H1 (cell line): ENCODE measurements around the gene MIER3. TPM values are rescaled to one million over a fixed set of nuclear protein-coding genes. Genes with fewer than 3 reads are reported as not detected.

ENCODE experiments used
- CTCF ChIA-PET: fragments of 300-600 bp; sonication (Branson Sonifier 250); formaldehyde crosslinking; loops from one replicate; lab custom pipeline; 2021; ENCODE audit not compliant: partially characterized antibody; lab: Charles Lee
- POLR2A ChIA-PET: fragments of 300-600 bp; sonication (Branson Sonifier 250); formaldehyde crosslinking; loops from one replicate; lab custom pipeline; 2021; ENCODE audit warnings: inconsistent platforms; ENCODE audit not compliant: partially characterized antibody; lab: Charles Lee
- DNase-seq, 2 experiments: peaks; one replicate each; pipeline versions ENCODE4 v3.0.0 to v3.0.0-alpha.2; 2010 to 2022; ENCODE audit warnings: low spot score in 2 of 2, low read depth in 1 of 2, mixed read lengths in 1 of 2
- FAIRE-seq: peaks from 2 replicates; lab custom pipeline; 2011; peaks lifted over from hg19 to GRCh38; lab: Jason Lieb, UNC
- H2AFZ ChIP-seq: 2 replicates; pipeline ENCODE4 v1.8.1; 2012; ENCODE audit warnings: low read length, inconsistent platforms
- H2AK5ac ChIP-seq: 2 replicates; pipeline ENCODE4 v1.6.1; 2013; ENCODE audit warnings: low read depth, low read length
- H2BK120ac ChIP-seq: replicated peaks from 2 replicates; pipeline ENCODE3; 2013; ENCODE audit warnings: low read depth, low read length, inconsistent platforms
- H2BK12ac ChIP-seq: 2 replicates; pipeline ENCODE4 v1.6.1; 2013; ENCODE audit warnings: low read depth, low read length
- H2BK15ac ChIP-seq: 2 replicates; pipeline ENCODE4 v1.6.1; 2013; ENCODE audit warnings: low read length
- H2BK20ac ChIP-seq: 2 replicates; pipeline ENCODE4 v1.6.1; 2013; ENCODE audit warnings: low read length
- H2BK5ac ChIP-seq: 2 replicates; pipeline ENCODE4 v1.6.1; 2013; ENCODE audit warnings: low read depth, low read length
- H3K14ac ChIP-seq: 2 replicates; pipeline ENCODE4 v1.6.1; 2013; ENCODE audit warnings: inconsistent platforms; ENCODE audit not compliant: insufficient read length
- H3K18ac ChIP-seq: 2 replicates; pipeline ENCODE4 v1.6.1; 2013; ENCODE audit warnings: low read length; ENCODE audit errors: extremely low read depth
- H3K23ac ChIP-seq: 2 replicates; pipeline ENCODE4 v1.6.1; 2013; ENCODE audit warnings: inconsistent platforms; ENCODE audit not compliant: insufficient read length
- H3K23me2 ChIP-seq: 2 replicates; pipeline ENCODE4 v1.6.1; 2013; ENCODE audit warnings: low read depth, low read length
- H3K27ac ChIP-seq: 2 replicates; pipeline ENCODE4 v1.6.1; 2011; ENCODE audit warnings: low read depth, low read length, inconsistent platforms
- H3K27me3 ChIP-seq, 4 experiments: replicated peaks in 1 of 4; 1 replicate in 1 of 4; 2 replicates in 3 of 4; pipeline versions ENCODE4 v1.6.1 to v1.8.1; 2011 to 2013; ENCODE audit warnings: low read length in 3 of 4, mild to moderate bottlenecking in 3 of 4, inconsistent platforms in 2 of 4, mixed read lengths in 2 of 4, moderate library complexity in 1 of 4; ENCODE audit not compliant: control insufficient read depth in 3 of 4, insufficient read depth in 3 of 4; ENCODE audit errors: extremely low read depth in 1 of 4
- H3K36me3 ChIP-seq, 4 experiments: 2 replicates each; pipeline versions ENCODE4 v1.6.1 to v1.8.1; 2011 to 2013; ENCODE audit warnings: mild to moderate bottlenecking in 4 of 4, low read length in 3 of 4, moderate library complexity in 2 of 4, control low read depth in 1 of 4, inconsistent platforms in 1 of 4; ENCODE audit not compliant: insufficient read depth in 4 of 4, control insufficient read depth in 2 of 4
- H3K4ac ChIP-seq: replicated peaks from 2 replicates; pipeline ENCODE3; 2013; ENCODE audit warnings: low read length, low read depth, mixed read lengths, inconsistent platforms; ENCODE audit not compliant: insufficient read length
- H3K4me1 ChIP-seq, 4 experiments: replicated peaks in 1 of 4; 1 replicate in 1 of 4; 2 replicates in 3 of 4; pipeline versions ENCODE4 v1.6.1 to v1.8.1; 2011 to 2013; ENCODE audit warnings: low read length in 3 of 4, inconsistent platforms in 2 of 4, mixed read lengths in 1 of 4; ENCODE audit not compliant: insufficient read depth in 4 of 4, control insufficient read depth in 3 of 4
- H3K4me2 ChIP-seq, 2 experiments: 2 replicates each; pipeline versions ENCODE4 v1.6.1 to v1.8.1; 2011 to 2013; ENCODE audit warnings: low read depth in 2 of 2, low read length in 2 of 2, control low read depth in 1 of 2, inconsistent platforms in 1 of 2, mild to moderate bottlenecking in 1 of 2; ENCODE audit not compliant: insufficient read depth in 1 of 2
- H3K4me3 ChIP-seq, 4 experiments: fragments of 200-600, 300-600 bp in 1 of 4; sonication (generic), shearing (Covaris generic), sonication (Bioruptor Twin) in 1 of 4; 2 replicates each; pipeline versions ENCODE4 v1.5.1 to v1.8.1; 2011 to 2016; ENCODE audit warnings: low read length in 4 of 4, low read depth in 3 of 4, control low read depth in 2 of 4, inconsistent platforms in 2 of 4, mild to moderate bottlenecking in 2 of 4, mixed read lengths in 1 of 4, moderate library complexity in 1 of 4; ENCODE audit not compliant: insufficient read depth in 2 of 4; ENCODE audit errors: extremely low read depth in 1 of 4
- H3K56ac ChIP-seq: replicated peaks from 2 replicates; pipeline ENCODE3; 2013; ENCODE audit warnings: low read depth, mild to moderate bottlenecking, mixed read lengths, low read length, inconsistent platforms; ENCODE audit not compliant: insufficient read length
- H3K79me1 ChIP-seq: 2 replicates; pipeline ENCODE4 v1.6.1; 2013; ENCODE audit warnings: low read depth, low read length, control low read depth
- H3K79me2 ChIP-seq, 2 experiments: 2 replicates each; pipeline versions ENCODE4 v1.6.1 to v1.8.1; 2012 to 2013; ENCODE audit warnings: low read length in 2 of 2, mild to moderate bottlenecking in 2 of 2, inconsistent platforms in 1 of 2; ENCODE audit not compliant: insufficient read depth in 2 of 2, control insufficient read depth in 1 of 2
- H3K9ac ChIP-seq, 4 experiments: replicated peaks in 1 of 4; 1 replicate in 1 of 4; 2 replicates in 3 of 4; pipeline versions ENCODE4 v1.6.1 to v1.8.1; 2011 to 2013; ENCODE audit warnings: low read depth in 3 of 4, low read length in 3 of 4, control low read depth in 2 of 4, mild to moderate bottlenecking in 2 of 4, moderate library complexity in 2 of 4, inconsistent platforms in 1 of 4; ENCODE audit errors: extremely low read depth in 1 of 4
- H3K9me3 ChIP-seq, 2 experiments: 2 replicates each; pipeline versions ENCODE4 v1.6.1 to v1.8.1; 2012 to 2013; ENCODE audit warnings: mild to moderate bottlenecking in 2 of 2, moderate library complexity in 2 of 2, control low read depth in 1 of 2, inconsistent platforms in 1 of 2, low read depth in 1 of 2, low read length in 1 of 2, mixed read lengths in 1 of 2; ENCODE audit not compliant: insufficient read depth in 2 of 2
- H4K20me1 ChIP-seq, 2 experiments: replicated peaks in 1 of 2; 2 replicates each; pipeline versions ENCODE3 to v1.8.1; 2011 to 2013; ENCODE audit warnings: inconsistent platforms in 2 of 2, low read length in 2 of 2, mild to moderate bottlenecking in 1 of 2; ENCODE audit not compliant: insufficient read depth in 2 of 2, control insufficient read depth in 1 of 2
- H4K5ac ChIP-seq: 2 replicates; pipeline ENCODE4 v1.6.1; 2013; ENCODE audit warnings: low read length, low read depth, mixed read lengths, inconsistent platforms; ENCODE audit not compliant: insufficient read length
- H4K8ac ChIP-seq: 2 replicates; pipeline ENCODE4 v1.8.0; 2013; ENCODE audit warnings: mild to moderate bottlenecking, moderate library complexity, low read length, inconsistent platforms; ENCODE audit not compliant: insufficient read depth; ENCODE audit errors: extremely low read depth
- H4K91ac ChIP-seq: replicated peaks from 2 replicates; pipeline ENCODE3; 2013; ENCODE audit warnings: low read length, mixed read lengths, inconsistent platforms; ENCODE audit not compliant: insufficient read length
- ASH2L ChIP-seq: fragments of 200-600, 300-600 bp; sonication (generic); IDR thresholded peaks from one replicate; pipeline ENCODE4 v1.7.1; 2017; ENCODE audit warnings: low read length
- BACH1 ChIP-seq: IDR thresholded peaks from 2 replicates; pipeline ENCODE4 v1.6.1; 2012; ENCODE audit warnings: low read length, improper control_type of control experiment
- BRCA1 ChIP-seq: IDR thresholded peaks from 2 replicates; pipeline ENCODE4 v1.6.1; 2012; ENCODE audit warnings: low read depth, low read length, improper control_type of control experiment
- FOSL1 ChIP-seq: IDR thresholded peaks from 2 replicates; pipeline ENCODE4 v1.6.1; 2011; ENCODE audit warnings: mild to moderate bottlenecking, low read depth, low read length, moderate library complexity; ENCODE audit not compliant: insufficient read depth
- GABPA ChIP-seq: IDR thresholded peaks from 2 replicates; pipeline ENCODE4 v1.6.1; 2011; ENCODE audit warnings: mild to moderate bottlenecking, low read length, moderate library complexity, borderline replicate concordance; ENCODE audit not compliant: insufficient read depth
- HDAC6 ChIP-seq: IDR thresholded peaks from one replicate; pipeline ENCODE4 v1.7.1; 2012; ENCODE audit warnings: low read depth, mild to moderate bottlenecking, inconsistent platforms, low read length, moderate library complexity
- JUN ChIP-seq: IDR thresholded peaks from 2 replicates; pipeline ENCODE4 v1.6.1; 2011; ENCODE audit warnings: low read depth, mild to moderate bottlenecking, improper control_type of control experiment, low read length
- KDM1A ChIP-seq: fragments of 200-600, 300-600 bp; sonication (generic); IDR thresholded peaks from 2 replicates; pipeline ENCODE4 v1.7.1; 2016; ENCODE audit warnings: mild to moderate bottlenecking, low read length, borderline replicate concordance
- POLR2AphosphoS5 ChIP-seq: IDR thresholded peaks from 2 replicates; pipeline ENCODE4 v1.6.1; 2011; ENCODE audit warnings: low read depth, low read length
- RBBP5 ChIP-seq: IDR thresholded peaks from 2 replicates; pipeline ENCODE4 v1.7.1; 2012; ENCODE audit warnings: low read depth, mild to moderate bottlenecking, inconsistent platforms, low read length, moderate library complexity, borderline replicate concordance
- RFX5 ChIP-seq: IDR thresholded peaks from 2 replicates; pipeline ENCODE4 v1.6.1; 2011; ENCODE audit warnings: low read depth, low read length, improper control_type of control experiment, borderline replicate concordance
- RXRA ChIP-seq: IDR thresholded peaks from 2 replicates; pipeline ENCODE4 v1.6.1; 2011; ENCODE audit warnings: low read depth, mild to moderate bottlenecking, low read length, moderate library complexity; ENCODE audit not compliant: insufficient read depth
- TBP ChIP-seq: IDR thresholded peaks from 2 replicates; pipeline ENCODE4 v1.6.1; 2011; ENCODE audit warnings: low read depth, low read length, improper control_type of control experiment
- ZNF274 ChIP-seq: IDR thresholded peaks from 2 replicates; pipeline ENCODE4 v1.7.0; 2012; ENCODE audit warnings: low read length, borderline replicate concordance; ENCODE audit errors: extremely low read depth
- WGBS, 2 experiments: shearing (Covaris generic) in 1 of 2; methylation state at CpG; one replicate each; pipeline versions ENCODE4 v1.1.6 to v1.1.7; 2013 to 2015; ENCODE audit warnings: low lambda C conversion rate in 2 of 2, mixed read lengths in 2 of 2, inconsistent platforms in 1 of 2, low coverage in 1 of 2, missing lambda C conversion rate in 1 of 2; ENCODE audit not compliant: insufficient replicate concordance in 2 of 2, insufficient coverage in 1 of 2, insufficient read length in 1 of 2; ENCODE audit errors: extremely low coverage in 1 of 2, missing lambda C conversion rate in 1 of 2; 5-methylcytosine and 5-hydroxymethylcytosine counted together
- polyA plus RNA-seq, 7 experiments: library from polyadenylated mRNA; depleted of rRNA in 3 of 7; stranded (reverse) in 5 of 7; unstranded in 2 of 7; fragments of >200 nt in 5 of 7; fragments of 200-250 nt in 2 of 7; gene quantifications; 1 replicate in 5 of 7; 2 replicates in 1 of 7; 4 replicates in 1 of 7; pipeline versions ENCODE4 v1.2.1 to v1.2.3, GENCODE V29; 2011 to 2013; ENCODE audit warnings: missing spikeins in 2 of 7, mixed read lengths in 2 of 7
- total RNA-seq: library from RNA; stranded (reverse); fragmentation: NEBNext Ultra II Directional; extraction: Animal tissue kit (Norgen Biotek cat#: 25700); gene quantifications from 2 replicates; pipeline ENCODE4 v1.2.1, GENCODE V29; 2021

MIER3 gene
- total and polyA plus RNA-seq, 2 of the 8 experiments (the other 6 are each of a cell fraction or from before 2014, with no cell fraction given), result 9.6 to 33.3 TPM

GRCh38 chr5:56983593-56984361 is 31.9 kb upstream of the MIER3 start:
- Histone ChIP-seq H3K14ac (no peak overlapping the region), H3K4me1 (no peaks in the 10 kb centered on the region), H3K4ac (no peak overlapping the region), H2BK12ac (no peak overlapping the region), H3K23ac (no peak overlapping the region), H3K79me1 (no peaks in the 10 kb centered on the region), H2AK5ac (no peak overlapping the region), H4K8ac (no peak overlapping the region), H2BK5ac (no peak overlapping the region), H3K56ac (no peak overlapping the region), H3K27ac (no peak overlapping the region), H3K4me3 (no peak overlapping the region), H2AFZ (no peak overlapping the region), H2BK20ac (no peak overlapping the region), H4K5ac (no peak overlapping the region), H3K23me2 (no peaks in the 10 kb centered on the region), H2BK15ac (no peak overlapping the region), H3K18ac (no peak overlapping the region), H2BK120ac (no peak overlapping the region), H3K9me3 (no peaks in the 10 kb centered on the region), H4K20me1 (no peaks in the 10 kb centered on the region), H3K9ac (no peak overlapping the region), H3K79me2 (no peaks in the 10 kb centered on the region), H3K36me3 (no peaks in the 10 kb centered on the region), H3K4me2 (no peak overlapping the region), H4K91ac (no peak overlapping the region), H3K27me3 (no peaks in the 10 kb centered on the region)
- no peak for DNase-seq
- FAIRE-seq, result no peak
- WGBS, 2 experiments, result 87% methylated on average over 1 of the region's 1 CpG; no CpG with 5 or more reads in 1 of the 2 experiments
- POLR2A ChIA-PET, result no interaction called here
- CTCF ChIA-PET, result interaction anchor here (1.2 kb wide), 1 partner anchor 13 kb away, joined by 4 read pairs; no protein-coding TSS in a partner anchor
- TF ChIP-seq RFX5 (no peak), POLR2AphosphoS5 (no peak), FOSL1 (no peak), TBP (no peak), ZNF274 (no peak), HDAC6 (no peak), BACH1 (no peak), BRCA1 (no peak), KDM1A (no peak), RXRA (no peak), ASH2L (no peak), JUN (no peak), GABPA (no peak), RBBP5 (no peak)
